GM21447 (cell line): ENCODE measurements around the gene GCN1.

ENCODE experiments used
- ATAC-seq: cut with Tn5 transposase; IDR thresholded peaks from one replicate; pipeline ENCODE4 v1.9.1; 2021; ENCODE audit not compliant: unreplicated experiment

GCN1 gene

GRCh38 chr12:120118321-120119061 is 76.0 kb downstream of the GCN1 start:
- no peak for ATAC-seq

GRCh38 chr12:120117961-120118320 is 76.6 kb downstream of the GCN1 start:
- ATAC-seq: no peak

DNA sequence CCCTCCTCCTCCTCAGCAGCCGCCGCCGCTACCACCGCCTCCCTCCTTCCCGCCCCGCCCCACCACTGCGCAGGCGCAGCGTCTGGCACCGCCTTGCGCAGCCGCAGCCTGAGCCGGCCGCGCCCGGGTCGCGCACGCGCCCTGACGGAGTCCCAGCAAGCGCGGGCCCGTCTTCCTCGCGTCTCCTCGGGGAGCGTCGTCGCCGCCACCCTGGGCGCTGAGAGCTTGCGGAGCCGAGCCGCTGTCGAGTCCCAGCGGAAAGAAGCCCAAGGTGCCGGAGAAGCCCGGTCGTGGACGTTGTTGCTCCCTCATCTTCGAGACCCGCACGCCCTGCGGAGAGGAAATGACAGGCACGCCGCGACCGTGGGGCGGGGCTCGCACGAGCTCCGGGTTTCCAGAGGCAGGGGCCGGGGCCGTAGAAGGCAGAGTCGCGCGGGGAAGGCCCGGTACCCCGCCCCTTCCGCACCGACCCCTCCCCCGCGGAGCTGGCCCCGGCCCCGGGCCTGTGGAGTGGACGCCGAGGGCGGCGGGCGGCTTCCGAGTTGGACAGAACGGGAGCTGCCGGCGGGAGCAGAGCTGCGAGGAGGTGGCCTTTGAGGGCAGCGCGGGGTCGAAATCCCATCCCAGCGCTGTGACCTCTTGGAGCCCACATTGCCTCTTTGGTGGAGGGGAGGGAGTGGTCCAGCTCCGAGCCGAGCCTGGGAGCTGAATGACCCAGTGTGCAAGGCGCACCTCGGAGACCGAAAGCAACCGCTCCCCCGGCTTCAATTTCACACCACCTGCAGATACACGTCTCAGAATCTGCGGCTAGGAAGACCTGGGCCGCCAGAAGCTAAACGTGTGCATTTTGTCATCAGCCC is 77.5 kb downstream of the GCN1 start:
- ATAC-seq: peak; percentile 37

DNA sequence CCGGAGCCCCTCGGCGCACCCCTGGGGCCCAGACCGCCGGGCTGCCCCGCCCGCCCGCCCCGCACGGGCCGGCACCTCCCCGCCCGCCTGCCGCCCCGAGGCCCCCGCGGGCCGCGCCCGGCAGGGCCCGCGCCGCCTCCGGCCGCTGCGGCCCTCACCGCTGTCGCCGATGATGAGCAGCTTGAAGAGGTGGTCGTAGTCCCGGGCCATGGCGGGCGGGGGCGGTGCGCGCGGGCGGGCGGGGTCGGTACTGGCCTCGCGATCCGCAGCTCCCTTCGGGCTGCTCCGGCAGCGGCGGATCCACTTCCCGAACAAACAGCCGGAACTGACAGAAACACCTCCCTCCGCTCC is 78.1 kb downstream of the GCN1 start, which contains the start of gene RAB35:
TSS of gene RAB35 (minus strand) at position 313 of the 351 bp plus-strand sequence. CDS start at position 210, 103 bp downstream.
- ATAC-seq: peak; percentile 1

DNA sequence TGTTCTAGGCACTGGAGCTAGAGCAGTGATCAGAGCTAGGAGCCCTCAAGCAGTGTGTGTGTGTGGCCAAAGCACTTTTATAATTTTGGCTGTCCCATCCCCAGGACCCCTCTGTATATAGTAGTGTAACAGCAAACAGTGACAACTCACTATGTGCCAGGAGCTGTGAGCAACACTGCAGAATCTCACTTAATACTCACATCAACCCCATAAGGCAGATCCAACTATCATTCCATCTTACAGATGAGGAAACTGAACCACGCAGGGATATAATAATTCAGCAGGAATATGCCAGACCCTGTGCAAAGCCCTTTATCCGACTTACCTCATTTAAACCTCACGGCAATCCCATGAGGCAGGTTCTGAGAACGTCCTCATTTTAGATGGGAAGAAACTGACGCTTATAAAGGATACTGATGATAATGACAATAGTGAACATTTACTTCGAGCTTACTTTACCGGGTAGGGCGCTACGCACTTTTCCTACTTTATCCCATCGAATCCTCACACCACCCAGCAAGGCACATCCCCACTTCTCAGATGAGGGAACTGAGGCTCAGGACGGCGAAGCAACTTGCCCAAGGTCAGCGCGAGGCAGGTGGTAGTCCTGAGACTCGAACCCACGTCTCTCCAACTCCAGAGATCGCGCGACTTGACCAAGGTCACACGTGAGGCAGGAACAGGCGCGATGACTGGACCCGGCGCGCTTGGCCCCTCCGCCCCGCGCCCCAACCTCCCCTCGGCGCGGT is 78.6 kb downstream of the GCN1 start:
- no peak for ATAC-seq

GRCh38 chr12:120115066-120115465 is 79.4 kb downstream of the GCN1 start:
- no peak for ATAC-seq

DNA sequence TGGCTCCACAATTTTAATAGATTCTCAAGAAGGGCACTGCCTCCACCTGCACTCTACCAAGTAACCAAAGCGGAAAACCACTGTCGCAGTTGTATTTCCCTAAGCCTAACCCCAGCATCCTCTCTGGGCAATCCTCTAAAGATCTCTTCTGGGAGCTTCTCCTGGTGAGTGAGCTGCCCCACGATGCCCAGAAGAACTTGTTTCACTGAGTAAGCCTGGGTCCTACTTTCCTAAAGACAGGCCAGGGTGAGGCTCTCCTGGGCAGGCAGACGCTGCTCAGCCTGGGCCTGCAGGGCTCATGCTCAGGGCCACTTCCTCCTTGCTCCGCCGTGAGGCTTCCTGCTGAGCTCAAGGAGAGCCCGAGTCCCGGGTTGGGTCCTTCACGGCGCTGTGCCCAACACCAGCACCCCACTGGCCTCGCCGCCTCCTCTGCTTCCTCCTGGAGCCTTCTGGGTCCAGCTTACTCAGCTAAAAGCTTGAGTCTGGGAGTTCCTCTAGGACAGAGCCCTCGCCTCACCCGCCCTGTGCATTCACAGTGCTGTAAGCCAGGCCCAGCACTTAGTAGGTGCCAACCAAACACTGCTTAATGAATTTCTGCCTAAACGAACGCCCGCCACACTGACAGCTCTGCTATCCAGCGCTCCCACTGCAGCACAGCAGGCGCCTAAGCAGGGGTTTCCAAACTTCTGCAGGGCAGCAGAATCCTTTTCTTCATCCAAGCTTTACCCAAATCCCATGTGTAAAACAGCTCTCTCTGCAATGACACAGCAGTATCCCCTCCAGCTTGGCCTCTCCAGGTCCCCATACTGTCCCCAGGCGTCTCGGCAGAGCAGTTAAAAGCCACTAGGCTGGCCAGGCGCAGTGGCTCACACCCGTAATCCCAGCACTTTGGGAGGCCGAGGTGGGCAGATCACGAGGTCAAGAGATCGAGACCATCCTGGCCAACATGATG is 83.7 kb downstream of the GCN1 start:
- peak; percentile 64 for ATAC-seq

GRCh38 chr12:120109570-120110267 is 84.8 kb downstream of the GCN1 start:
- no peak for ATAC-seq

GRCh38 chr12:120106151-120106550 is 88.4 kb downstream of the GCN1 start:
- no peak for ATAC-seq

DNA sequence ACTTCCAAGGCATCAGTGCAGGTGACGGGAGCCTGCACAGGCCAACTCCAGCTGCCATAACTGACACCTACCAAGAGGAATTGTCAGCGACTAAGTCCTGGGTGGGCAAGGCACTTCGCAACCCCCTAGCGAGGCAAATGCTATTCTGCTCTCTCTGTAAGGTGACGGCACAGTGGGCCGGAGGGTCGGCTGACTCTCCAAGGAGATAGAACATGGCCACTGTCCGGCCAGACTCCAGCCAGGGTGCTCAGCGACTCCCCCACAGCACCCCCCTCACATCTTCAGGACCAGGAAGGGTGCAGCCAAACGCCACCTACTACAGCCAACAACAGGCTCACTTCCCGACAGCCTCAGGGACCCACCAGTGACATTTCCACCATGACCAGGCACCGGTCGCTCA is 91.1 kb downstream of the GCN1 start:
- ATAC-seq: no peak

GRCh38 chr12:120103044-120103338 is 91.5 kb downstream of the GCN1 start:
- ATAC-seq: no peak

GRCh38 chr12:120102189-120103043 is 92.1 kb downstream of the GCN1 start:
- ATAC-seq: no peak

- no peak for ATAC-seq
Measured at GRCh38 chr12:120101617-120102016, 92.9 kb downstream of the GCN1 start.

DNA sequence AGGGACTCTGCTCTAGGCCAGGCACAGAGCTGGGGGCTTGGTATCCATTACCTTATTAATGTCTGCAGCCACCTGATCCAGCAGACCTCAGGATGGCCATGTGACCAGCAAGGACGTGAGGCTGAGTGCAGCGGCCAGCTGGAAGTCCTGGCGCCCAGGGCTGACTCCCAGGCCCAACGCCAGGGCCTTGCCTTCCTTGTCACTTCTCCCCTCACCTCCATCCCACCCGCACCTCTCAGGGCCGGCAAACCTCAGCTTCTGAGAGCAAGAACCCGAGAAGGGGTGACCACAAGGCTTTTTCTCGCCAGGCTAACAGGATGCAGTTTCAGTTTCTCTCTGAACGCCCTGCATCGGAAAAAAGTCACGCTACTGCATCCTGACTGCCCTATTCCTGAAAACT is 93.3 kb downstream of the GCN1 start:
- ATAC-seq: no peak

DNA sequence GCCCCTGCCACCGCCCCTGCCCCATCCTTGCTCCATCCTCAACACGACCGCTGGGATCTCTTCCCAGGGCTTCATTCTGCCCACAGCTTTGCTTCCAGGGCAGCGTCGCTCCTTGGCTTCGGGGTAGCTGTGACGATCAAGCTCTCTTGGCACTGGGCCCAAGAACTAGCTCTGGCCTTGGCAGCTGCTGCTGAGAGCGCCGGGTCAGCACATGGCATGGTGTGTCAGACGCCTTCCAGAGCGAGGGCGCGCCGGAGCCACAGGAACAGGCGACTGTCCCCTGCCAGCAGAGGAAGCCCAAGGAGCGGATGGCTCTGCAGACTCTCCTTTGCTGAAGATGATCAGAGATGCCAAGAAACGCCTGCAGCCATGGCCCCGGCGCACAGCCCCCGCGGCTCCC is 93.9 kb downstream of the GCN1 start:
- no peak for ATAC-seq

GRCh38 chr12:120099738-120100137 is 94.8 kb downstream of the GCN1 start:
- ATAC-seq: no peak

GRCh38 chr12:120098756-120099470 is 95.6 kb downstream of the GCN1 start:
- ATAC-seq: no peak

GRCh38 chr12:120096671-120097202 is 97.8 kb downstream of the GCN1 start:
- no peak for ATAC-seq
